ENCODE measurements around the gene TMEM269.
"Not testable (repeated sequence)": the region's sequence is repeated elsewhere in the genome, so short reads cannot be mapped to it uniquely, and the experiment has no call there.

TMEM269 gene

DNA sequence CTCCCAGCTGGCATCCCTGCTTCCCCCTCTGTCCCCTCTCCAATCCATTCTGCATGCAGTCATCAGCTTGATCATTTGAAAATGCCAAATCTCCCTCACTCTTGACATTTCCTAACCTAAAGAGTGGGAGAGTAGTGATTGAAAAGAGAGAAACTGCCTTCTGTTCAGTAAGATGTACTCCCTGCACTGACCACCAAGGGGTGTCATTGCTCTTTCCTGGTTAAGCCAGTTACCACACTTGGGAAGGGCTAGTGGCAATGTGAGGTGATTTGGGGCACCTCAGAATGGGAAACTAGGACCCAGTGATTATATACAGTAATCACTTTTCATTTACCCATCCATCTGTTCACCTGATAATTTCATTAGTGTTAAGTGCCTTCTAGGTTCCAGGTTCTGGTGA is 6.9 kb upstream of the TMEM269 start:
- peak; percentile 25 for DNase-seq (ENCODE audit: low read depth)

GRCh38 chr1:42779725-42780124 is 5.1 kb upstream of the TMEM269 start:
- no peak for DNase-seq (ENCODE audit: low read depth)

- DNase-seq (ENCODE audit: low read depth), result no peak
Measured at GRCh38 chr1:42780176-42780575, 4.6 kb upstream of the TMEM269 start.

DNA sequence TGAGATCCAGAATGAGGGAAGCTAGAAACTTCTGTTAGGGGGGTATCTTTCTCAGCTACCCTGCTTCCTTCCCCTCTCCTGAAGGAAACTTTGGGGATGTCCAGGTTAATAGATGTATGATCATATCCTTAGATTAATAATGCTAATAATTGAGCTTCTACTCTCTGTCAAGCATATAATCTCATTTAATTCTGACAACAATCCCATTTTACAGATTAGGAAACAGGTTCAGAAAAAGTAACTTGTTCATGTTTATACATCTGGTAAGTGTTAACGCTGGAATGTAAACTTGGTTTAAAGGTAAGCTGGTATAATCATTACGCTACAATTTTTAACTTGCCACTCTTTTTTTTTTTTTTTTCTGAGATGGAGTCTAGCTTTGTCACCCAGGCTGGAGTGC is 1.7 kb upstream of the TMEM269 start:
- no peak for DNase-seq (ENCODE audit: low read depth)

GRCh38 chr1:42784547-42784945 is 245 bp upstream of the TMEM269 start:
- no peak for DNase-seq (ENCODE audit: low read depth)

GRCh38 chr1:42786097-42786496 is 1.3 kb downstream of the TMEM269 start:
- DNase-seq (ENCODE audit: low read depth), result no peak

GRCh38 chr1:42788021-42788420 is 3.2 kb downstream of the TMEM269 start:
- no peak for DNase-seq (ENCODE audit: low read depth)

DNA sequence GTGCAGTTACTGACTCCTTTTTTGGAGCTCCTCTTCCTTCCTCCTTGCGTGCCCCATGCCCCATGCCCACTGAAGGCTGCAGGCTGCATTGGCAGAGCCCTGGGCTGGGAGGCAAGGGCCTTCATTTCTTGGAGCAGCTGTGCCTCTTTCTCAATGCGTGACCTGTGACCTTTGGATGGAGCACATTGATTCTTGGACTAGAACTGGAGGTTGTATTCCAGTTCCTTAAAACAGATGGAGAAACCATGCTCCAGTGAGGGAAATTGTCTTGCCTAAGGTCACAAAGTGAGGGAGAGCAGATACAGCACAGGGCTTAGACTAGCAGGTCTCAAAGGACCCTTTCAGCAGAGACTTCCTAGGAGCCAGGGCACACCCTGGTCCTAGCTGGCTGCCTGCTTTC is 9.0 kb downstream of the TMEM269 start:
- DNase-seq (ENCODE audit: low read depth), result peak; percentile 78

DNA sequence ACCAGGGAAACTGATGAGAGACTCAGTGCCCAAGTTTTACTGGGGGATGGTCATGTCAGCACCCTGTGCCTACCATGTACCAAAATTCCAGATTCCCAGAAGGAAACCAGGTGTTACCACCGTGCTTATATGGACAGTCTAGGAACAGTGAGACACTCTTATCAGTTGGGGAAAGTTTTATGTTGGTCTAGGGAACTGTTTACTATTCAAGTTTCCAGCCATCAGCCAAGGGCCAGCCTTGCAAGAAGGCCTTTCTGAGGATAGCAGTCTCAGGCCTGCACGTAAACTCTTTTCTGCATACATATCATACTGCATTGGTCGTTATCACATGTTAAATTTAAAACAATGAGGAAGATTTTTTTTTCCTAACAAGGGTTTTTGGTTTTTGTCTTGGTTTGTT is 12.6 kb downstream of the TMEM269 start:
- DNase-seq (ENCODE audit: low read depth), result no peak

DNA sequence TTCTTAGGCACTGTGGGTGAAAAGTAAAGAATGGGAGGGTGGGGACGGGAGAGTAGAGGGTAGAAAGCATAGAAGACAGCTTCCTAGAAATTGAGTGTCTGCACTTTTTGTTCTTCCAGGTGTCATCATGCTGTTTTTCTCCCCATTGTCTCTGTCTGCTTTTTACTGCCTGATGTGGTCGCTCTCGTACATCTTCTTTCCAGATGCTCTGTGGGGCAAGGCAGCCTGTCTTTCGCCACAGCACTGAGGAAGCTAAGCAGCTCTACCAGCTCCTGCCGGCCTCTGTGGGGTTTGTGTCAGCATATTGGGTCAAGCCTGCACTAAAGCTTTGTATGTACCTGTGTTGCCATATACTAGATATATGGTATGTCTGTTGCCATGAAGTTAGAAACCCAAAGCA is 13.2 kb downstream of the TMEM269 start:
- DNase-seq (ENCODE audit: low read depth), result no peak

DNA sequence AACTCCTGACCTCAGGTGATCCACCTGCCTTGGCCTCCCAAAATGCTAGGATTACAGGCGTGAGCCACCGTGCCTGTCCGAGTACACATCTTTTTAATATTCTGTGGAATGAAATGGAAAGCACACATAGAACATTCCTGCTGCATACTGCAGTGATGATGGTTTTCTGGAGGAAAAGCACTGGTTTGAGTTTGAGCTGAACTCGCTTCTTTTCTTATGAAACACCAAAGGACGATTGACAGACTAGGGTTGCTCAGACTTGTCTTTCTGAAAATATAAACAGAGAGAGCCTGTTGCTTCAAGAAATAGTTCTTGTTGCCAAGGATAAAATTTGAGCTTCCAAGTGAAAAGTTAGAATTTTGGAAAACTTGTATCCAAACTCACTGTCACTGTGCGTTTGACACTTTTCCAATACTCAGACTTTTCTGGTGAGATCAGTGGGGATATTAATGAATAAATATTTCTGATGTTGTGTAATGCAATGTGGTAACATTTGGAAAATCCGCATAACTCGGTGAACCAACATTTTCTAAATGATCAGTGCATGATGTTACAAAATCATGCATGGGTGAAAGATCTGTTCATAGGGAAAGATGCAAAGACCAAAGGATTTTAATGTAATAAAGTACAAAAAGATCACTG is 17.2 kb downstream of the TMEM269 start:
- DNase-seq (ENCODE audit: low read depth), result peak; percentile 74

- no peak for DNase-seq (ENCODE audit: low read depth)
Measured at GRCh38 chr1:42806171-42806570, 21.4 kb downstream of the TMEM269 start.

GRCh38 chr1:42806593-42806992 is 21.8 kb downstream of the TMEM269 start:
- no peak for DNase-seq (ENCODE audit: low read depth)

DNA sequence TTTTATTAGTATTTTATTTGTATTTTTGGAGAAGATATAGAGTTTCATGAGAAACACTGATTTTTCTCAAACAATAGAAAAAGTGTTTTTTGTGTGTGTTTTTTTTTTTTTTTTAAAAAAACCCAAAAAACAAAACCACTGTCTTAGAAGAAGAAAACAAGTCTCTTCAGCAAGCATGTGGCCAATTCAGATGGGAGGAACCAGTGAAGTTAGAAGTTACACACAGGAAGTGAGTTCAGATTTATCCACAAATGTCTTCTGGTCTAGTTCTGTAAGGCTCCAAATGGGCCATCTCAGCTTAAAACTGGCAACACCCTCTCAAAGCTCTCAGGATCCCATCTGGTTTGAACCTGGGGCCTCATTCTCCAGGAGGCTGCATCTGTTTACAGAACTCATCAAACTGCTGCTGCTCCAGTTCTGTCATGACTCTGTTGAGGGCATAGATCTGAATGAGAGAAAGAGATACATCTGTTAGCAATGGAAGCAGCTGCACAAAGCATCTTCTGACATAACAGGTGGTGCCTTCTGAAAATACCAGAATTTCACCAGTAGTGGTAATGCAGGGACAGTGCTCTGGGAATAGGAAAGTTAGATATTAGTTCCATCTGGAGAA is 22.4 kb downstream of the TMEM269 start:
- DNase-seq (ENCODE audit: low read depth), result no peak

DNA sequence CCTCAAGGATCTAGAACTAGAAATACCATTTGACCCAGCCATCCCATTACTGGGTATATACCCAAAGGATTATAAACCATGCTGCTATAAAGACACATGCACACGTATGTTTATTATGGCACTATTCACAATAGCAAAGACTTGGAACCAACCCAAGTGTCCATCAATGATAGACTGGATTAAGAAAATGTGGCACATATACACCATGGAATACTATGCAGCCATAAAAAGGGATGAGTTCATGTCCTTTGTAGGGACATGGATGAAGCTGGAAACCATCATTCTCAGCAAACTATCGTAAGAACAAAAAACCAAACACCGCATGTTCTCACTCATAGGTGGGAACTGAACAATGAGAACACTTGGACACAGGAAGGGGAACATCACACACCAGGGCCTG is 30.0 kb downstream of the TMEM269 start:
- not testable (repeated sequence) for DNase-seq (ENCODE audit: low read depth)

DNA sequence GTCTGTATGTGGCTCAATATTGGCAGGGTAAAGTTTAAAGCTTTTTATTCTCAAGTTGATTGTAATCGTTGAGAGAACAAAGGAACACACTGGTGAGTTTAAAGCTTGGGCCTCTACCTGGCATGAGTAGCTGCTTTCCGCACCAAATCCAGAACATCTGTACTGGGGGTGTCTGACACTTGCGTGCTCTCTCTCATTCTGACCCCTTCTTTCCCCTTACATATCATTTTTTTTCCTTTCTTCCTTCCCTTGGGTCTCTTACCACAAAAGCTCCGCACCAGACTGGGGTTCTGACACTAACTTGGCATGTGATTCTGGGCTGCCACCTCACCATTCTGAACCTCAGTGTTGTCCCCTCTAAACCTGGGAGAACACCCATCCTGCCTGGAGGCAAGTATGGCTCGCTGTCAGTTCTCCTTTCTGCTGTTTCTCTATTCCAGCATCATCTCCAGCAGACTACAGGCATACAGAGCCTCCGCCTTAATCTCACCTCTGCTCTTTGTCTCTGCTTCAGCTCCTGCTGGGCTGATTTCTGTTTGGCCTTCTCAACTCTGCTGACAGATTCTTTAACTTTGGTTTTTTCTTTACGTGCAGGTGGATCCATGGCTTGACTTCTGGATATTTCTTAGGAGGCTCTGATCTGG is 31.3 kb downstream of the TMEM269 start:
- DNase-seq (ENCODE audit: low read depth), result no peak

DNA sequence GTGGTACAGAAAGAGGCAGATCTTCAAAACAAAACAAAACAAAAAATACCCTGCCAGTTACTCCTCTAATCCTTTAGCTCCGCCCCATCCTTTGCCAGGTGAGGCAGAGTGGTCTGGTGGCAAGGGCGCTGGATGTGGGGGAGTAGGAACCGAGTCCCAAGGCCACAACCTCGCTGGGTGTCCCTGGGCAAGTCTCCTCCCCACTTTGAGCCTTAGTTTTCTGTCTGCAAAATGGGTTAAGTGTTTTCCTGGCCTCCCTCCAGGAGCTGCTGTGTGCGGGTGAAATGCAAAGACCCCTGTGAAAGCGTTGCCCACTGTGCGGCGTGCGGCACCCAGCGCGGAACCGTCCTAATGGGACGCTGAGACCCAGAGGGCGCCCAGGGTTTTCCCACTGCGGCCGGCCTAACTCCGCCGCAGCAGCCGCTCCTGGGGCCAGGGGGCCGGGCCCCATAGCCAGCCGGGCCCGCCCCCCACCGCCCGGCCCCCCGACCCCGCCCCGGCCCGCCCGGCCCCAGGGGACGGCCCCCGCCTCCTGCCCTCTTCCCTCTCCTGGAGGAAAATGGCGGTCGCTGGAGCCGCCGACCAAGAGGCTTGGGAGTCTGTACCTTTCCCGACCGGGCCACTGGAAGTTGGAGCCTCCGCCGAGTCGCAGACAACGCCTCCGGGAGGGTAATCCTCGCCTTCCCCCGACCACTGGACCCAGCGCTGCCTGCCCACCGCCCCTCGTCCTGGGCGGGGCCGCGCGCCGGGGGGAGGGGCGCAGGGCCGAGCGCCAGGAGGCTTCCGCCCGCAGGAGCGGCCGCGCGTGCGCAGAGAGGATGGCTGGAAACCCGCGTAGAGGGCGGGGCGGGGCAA is 32.0 kb downstream of the TMEM269 start, which contains the start of the genes ERMAP and SVBP:
Gene ERMAP (plus strand): TSS at position 538 of the 855 bp plus-strand sequence. CDS start 13,327 bp downstream, outside the sequence.
Gene SVBP (minus strand): TSS at position 813 of the 855 bp plus-strand sequence. CDS start 853 bp downstream, outside the sequence.
- peak; percentile 81 for DNase-seq (ENCODE audit: low read depth)

DNA sequence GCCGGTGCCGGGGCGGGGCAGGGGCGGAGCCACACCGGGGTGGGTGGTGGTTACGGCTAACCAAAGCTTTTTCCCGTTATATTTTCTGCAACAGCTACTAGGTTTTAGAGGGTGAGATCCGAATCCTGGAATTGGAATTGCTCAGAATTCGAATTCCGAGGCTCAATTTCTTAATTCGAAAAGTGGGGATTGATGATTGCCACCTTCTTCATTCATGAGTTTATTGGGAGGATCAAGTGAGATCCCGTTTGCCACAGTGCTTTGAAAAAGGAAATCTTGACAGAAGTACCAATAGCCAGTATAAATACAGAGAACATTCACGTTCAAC is 32.6 kb downstream of the TMEM269 start:
- no peak for DNase-seq (ENCODE audit: low read depth)

DNA sequence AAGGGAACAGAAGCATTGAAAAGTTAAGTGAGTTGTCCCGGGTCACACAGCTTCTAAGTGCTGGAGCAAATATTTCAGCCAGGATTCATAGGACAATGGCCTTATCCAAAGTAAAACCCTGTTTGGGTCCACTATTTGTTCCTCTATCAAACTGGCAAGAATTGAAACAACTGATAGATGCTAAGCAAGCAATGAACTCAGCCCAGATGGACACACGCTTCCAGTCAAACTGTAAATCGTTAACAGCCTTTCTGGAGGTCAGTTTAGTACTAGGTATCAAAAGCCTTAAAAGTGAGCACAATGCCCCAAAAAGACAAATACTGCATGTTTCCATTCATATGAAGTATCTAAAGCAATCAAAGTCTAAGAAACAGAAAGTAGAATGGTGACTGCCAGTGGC is 33.2 kb downstream of the TMEM269 start:
- DNase-seq (ENCODE audit: low read depth), result no peak

DNA sequence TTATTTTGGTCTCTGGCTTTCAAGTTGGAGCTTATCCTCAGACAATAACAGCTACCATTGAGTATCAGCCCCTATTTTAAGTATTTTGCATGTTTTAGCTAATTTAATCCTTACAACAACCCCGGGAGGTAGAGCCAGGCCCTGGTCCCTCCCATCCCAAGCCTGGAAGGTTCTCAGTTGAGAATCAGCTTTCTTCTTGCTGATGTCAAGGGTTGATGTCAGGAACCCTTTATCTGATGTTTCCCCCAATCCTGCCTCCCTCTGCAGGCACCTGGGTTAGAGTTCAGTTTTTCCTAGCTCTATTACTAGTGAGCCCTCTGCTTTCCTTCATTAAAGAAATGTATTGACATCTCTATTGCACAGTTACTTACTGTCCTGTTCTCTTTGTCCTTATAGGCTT is 36.0 kb downstream of the TMEM269 start:
- no peak for DNase-seq (ENCODE audit: low read depth)

GRCh38 chr1:42821690-42822089 is 36.9 kb downstream of the TMEM269 start:
- no peak for DNase-seq (ENCODE audit: low read depth)

GRCh38 chr1:42822800-42823392 is 38.1 kb downstream of the TMEM269 start:
- DNase-seq (ENCODE audit: low read depth), result peak; percentile 74

All from fibroblast of gingiva (primary cell).